ENCODE data around the gene CERK.

DNA sequence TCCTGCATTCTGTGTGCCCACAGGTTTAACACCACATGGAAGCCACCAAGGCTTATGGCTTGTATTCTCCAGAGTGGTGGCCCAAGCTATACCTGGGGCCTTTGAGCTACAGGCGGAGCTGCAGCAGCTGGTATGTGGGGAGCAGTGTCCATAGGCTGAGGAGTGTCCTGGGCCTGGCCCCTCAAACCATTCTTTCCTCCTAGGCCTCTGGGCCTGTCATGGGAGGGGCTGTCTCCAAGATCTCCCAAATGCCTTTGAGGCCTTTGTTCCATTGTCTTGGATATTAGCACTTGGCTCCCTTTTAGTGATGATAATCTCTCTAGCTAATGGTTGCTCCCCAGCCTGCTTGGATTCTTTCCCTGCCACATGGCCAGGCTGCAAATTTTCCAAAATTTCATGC, 18.0 kb upstream of the CERK start:
- TF ChIP-seq, protein P1, sequence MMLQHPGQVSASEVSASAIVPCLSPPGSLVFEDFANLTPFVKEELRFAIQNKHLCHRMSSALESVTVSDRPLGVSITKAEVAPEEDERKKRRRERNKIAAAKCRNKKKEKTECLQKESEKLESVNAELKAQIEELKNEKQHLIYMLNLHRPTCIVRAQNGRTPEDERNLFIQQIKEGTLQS (IDR thresholded peaks at IDR 0.05), result no peak
- TF ChIP-seq, protein P1 (CRISPR knock-in tag; conservative IDR thresholded peaks at IDR 0.05), result no peak
- TF ChIP-seq ZBTB7A (IDR thresholded peaks at IDR 0.05; ENCODE audit: borderline replicate concordance, control insufficient read depth, low read depth, low read length), result no peak
- no peak for TF ChIP-seq YY1 (IDR thresholded peaks at IDR 0.05; ENCODE audit: borderline replicate concordance in 1 of 3, control insufficient read depth in 1 of 3, extremely low read depth in 1 of 3, insufficient read depth in 3 of 3, insufficient read length in 1 of 3, insufficient replicate concordance in 2 of 3, low read depth in 1 of 3, low read length in 2 of 3)
- no peak for TF ChIP-seq MECOM (CRISPR knock-in tag; IDR thresholded peaks at IDR 0.05)
- no peak for TF ChIP-seq PHF20 (IDR thresholded peaks at IDR 0.05; ENCODE audit: partially characterized antibody)
- TF ChIP-seq POLR2AphosphoS5 (IDR thresholded peaks at IDR 0.05; ENCODE audit: control insufficient read depth, insufficient read depth, low read depth, low read length), result no peak
- no peak for TF ChIP-seq XRCC4 (IDR thresholded peaks at IDR 0.05; ENCODE audit: extremely low read depth, insufficient read depth, insufficient read length)
- TF ChIP-seq HMG20A (CRISPR knock-in tag; conservative IDR thresholded peaks at IDR 0.05), result no peak
